Caco-2 (cell line): ENCODE results near the gene HSPB6. TPM values are rescaled to one million over a fixed set of nuclear protein-coding genes. Genes with fewer than 3 reads are reported as not detected.

ENCODE experiments used
- BruUV-seq: library from RNA; stranded (reverse); fragments of 400-500 nt; replicated peaks from 2 replicates; lab custom pipeline; 2021; lab: Mats Ljungman, UMichigan
- CTCF ChIA-PET: fragments of 300-600 bp; sonication (Branson Sonifier 250); formaldehyde crosslinking; loops from one replicate; lab custom pipeline; 2022; ENCODE audit warnings: antibody characterized with exemption; lab: Charles Lee
- POLR2A ChIA-PET: fragments of 300-600 bp; sonication (Branson Sonifier 250); formaldehyde crosslinking; loops from one replicate; lab custom pipeline; 2022; ENCODE audit warnings: antibody characterized with exemption; lab: Charles Lee
- DNase-seq, 2 experiments: peaks; one replicate each; pipeline versions ENCODE4 v3.0.0 to v3.0.0-alpha.2; 2020 to 2022
- H3K27me3 ChIP-seq: replicated peaks from 2 replicates; pipeline ENCODE4 v1.6.0; 2011; ENCODE audit warnings: low read length; ENCODE audit not compliant: control insufficient read depth, insufficient read depth
- H3K36me3 ChIP-seq: 2 replicates; pipeline ENCODE4 v1.5.1; 2011; ENCODE audit warnings: low read length; ENCODE audit not compliant: control insufficient read depth, insufficient read depth
- H3K4me1 ChIP-seq: fragments of 250-450 bp; sonication (Bioruptor Pico); 2 replicates; pipeline ENCODE4 v1.5.1; 2020; ENCODE audit warnings: mild to moderate bottlenecking
- H3K4me3 ChIP-seq: 2 replicates; pipeline ENCODE4 v1.5.1; 2011; ENCODE audit warnings: low read depth, mild to moderate bottlenecking, control low read depth, low read length
- H3K9me3 ChIP-seq: fragments of 250-450 bp; sonication (Bioruptor Pico); 2 replicates; pipeline ENCODE4 v1.5.1; 2020; ENCODE audit warnings: mild to moderate bottlenecking, moderate library complexity
- H3K27ac Mint-ChIP-seq: one replicate; pipeline ENCODE4 v1.8.0; 2022; ENCODE audit warnings: mixed read lengths; ENCODE audit not compliant: unreplicated experiment
- H3K27me3 Mint-ChIP-seq: one replicate; pipeline ENCODE4 v1.8.0; 2022; ENCODE audit warnings: mixed read lengths; ENCODE audit not compliant: insufficient read depth, unreplicated experiment
- H3K36me3 Mint-ChIP-seq: one replicate; pipeline ENCODE4 v1.8.0; 2022; ENCODE audit warnings: mild to moderate bottlenecking, mixed read lengths; ENCODE audit not compliant: insufficient read depth, unreplicated experiment
- H3K4me1 Mint-ChIP-seq: one replicate; pipeline ENCODE4 v1.8.0; 2022; ENCODE audit warnings: low read depth, mixed read lengths; ENCODE audit not compliant: unreplicated experiment
- H3K4me3 Mint-ChIP-seq: one replicate; pipeline ENCODE4 v1.8.0; 2022; ENCODE audit warnings: mild to moderate bottlenecking, moderate library complexity, mixed read lengths; ENCODE audit not compliant: unreplicated experiment
- H3K9me3 Mint-ChIP-seq: one replicate; pipeline ENCODE4 v1.8.0; 2022; ENCODE audit warnings: mixed read lengths; ENCODE audit not compliant: unreplicated experiment
- CTCF ChIP-seq, 2 experiments: fragments of 200-600 bp in 1 of 2; IDR thresholded peaks; 1 replicate in 1 of 2; 2 replicates in 1 of 2; pipeline versions ENCODE4 v1.5.1 to v1.8.0; 2011 to 2022; ENCODE audit warnings: antibody characterized with exemption in 1 of 2, control low read depth in 1 of 2, inconsistent platforms in 1 of 2, low read depth in 1 of 2, low read length in 1 of 2, mild to moderate bottlenecking in 1 of 2, moderate library complexity in 1 of 2; ENCODE audit not compliant: insufficient read depth in 1 of 2, severe bottlenecking in 1 of 2, unreplicated experiment in 1 of 2
- intact Hi-C: fragments of 100-400 bp; cut with micrococcal nuclease; formaldehyde crosslinking; loops from one replicate; pipeline ENCODE4 v1.10.0; 2022; ENCODE audit not compliant: unreplicated experiment
- total RNA-seq: library from RNA; stranded (reverse); gene quantifications from 2 replicates; pipeline ENCODE4 v1.2.3, GENCODE V29; 2022

The HSPB6 gene
- total RNA-seq, 1 experiment from 2014 or later = 0.48 TPM

GRCh38 chr19:35715981-35716800, 40.6 kb downstream of the HSPB6 start:
- TSS peak; percentile 18 for BruUV-seq
- intact Hi-C loops = loop anchor here (1.0 to 5.0 kb wide), 3 partner anchors 69 to 205 kb away; partner anchors contain the start of gene COX6B1
- POLR2A ChIA-PET = no interaction called here

GRCh38 chr19:35715355-35715809, 41.4 kb downstream of the HSPB6 start:
- peak overlapping the region; percentile 91 for H3K4me3 ChIP-seq
- intact Hi-C loops = loop anchor here (5.0 kb wide), 1 partner anchor 68 kb away; the partner anchor contains the start of gene COX6B1
- CTCF ChIA-PET = interaction anchor here (0.6 to 0.9 kb wide), 2 partner anchors 13 to 19 kb away, joined by 3 to 5 read pairs; no protein-coding TSS in a partner anchor
- TF ChIP-seq CTCF (IDR thresholded peaks at IDR 0.05; ENCODE audit: insufficient read depth in 1 of 2, low read depth in 1 of 2, low read length in 1 of 2, severe bottlenecking in 1 of 2, unreplicated experiment in 1 of 2) = no peak
- no TSS peak for BruUV-seq
- peaks cover 3% of the 10 kb centered on the region for H3K27me3 Mint-ChIP-seq
- peaks cover 17% of the 10 kb centered on the region for H3K36me3 Mint-ChIP-seq
- H3K9me3 Mint-ChIP-seq = no peaks in the 10 kb centered on the region
- H3K27ac Mint-ChIP-seq = peak overlapping the region; percentile 82
- peaks cover 8% of the 10 kb centered on the region for H3K4me1 ChIP-seq
- POLR2A ChIA-PET = interaction anchor here (0.6 kb wide), 1 partner anchor 19 kb away, joined by 3 read pairs; no protein-coding TSS in a partner anchor
- no peaks in the 10 kb centered on the region for H3K36me3 ChIP-seq
- no peaks in the 10 kb centered on the region for H3K9me3 ChIP-seq
- DNase-seq = no peak
- no peaks in the 10 kb centered on the region for H3K27me3 ChIP-seq
- H3K4me1 Mint-ChIP-seq = peaks cover 16% of the 10 kb centered on the region
- peak overlapping the region; percentile 81 for H3K4me3 Mint-ChIP-seq

More at GRCh38 chr19:35715981-35716800, 40.6 kb downstream of the HSPB6 start:
- Histone ChIP-seq H3K27me3 (no peaks in the 10 kb centered on the region), H3K9me3 (no peaks in the 10 kb centered on the region), H3K4me3 (peak overlapping the region; percentile 91), H3K36me3 (no peaks in the 10 kb centered on the region), H3K4me1 (peaks cover 8% of the 10 kb centered on the region)
- Mint-ChIP-seq H3K36me3 (peaks cover 22% of the 10 kb centered on the region), H3K9me3 (no peaks in the 10 kb centered on the region), H3K4me1 (peaks cover 16% of the 10 kb centered on the region), H3K27me3 (peaks cover 2% of the 10 kb centered on the region), H3K4me3 (peak overlapping the region; percentile 81), H3K27ac (peak overlapping the region; percentile 82)
- TF ChIP-seq CTCF (IDR thresholded peaks at IDR 0.05; ENCODE audit: insufficient read depth in 1 of 2, low read depth in 1 of 2, low read length in 1 of 2, severe bottlenecking in 1 of 2, unreplicated experiment in 1 of 2) = no peak
- CTCF ChIA-PET = interaction anchor here (0.6 to 0.9 kb wide), 2 partner anchors 19 to 24 kb away, joined by 3 read pairs; no protein-coding TSS in a partner anchor
- DNase-seq = no peak
